ENCODE results near the gene ZNF268.

Gene ZNF268
- 40.9 to 58.2 (median 50.0) reads per million in 4 experiments for total RNA-seq

GRCh38 chr12:133181238-133181959 is at the start of gene ZNF268:
ZNF268 (plus strand) TSS chr12:133181495; CDS start chr12:133181998, 503 bp downstream.
- peak; percentile 78 for DNase-seq

GRCh38 chr12:133135747-133136146 is 45.5 kb upstream of the ZNF268 start:
- no peak for DNase-seq

GRCh38 chr12:133145981-133146380 is 35.3 kb upstream of the ZNF268 start:
- DNase-seq = no peak

- DNase-seq = no peak
Measured at GRCh38 chr12:133156125-133156690, 25.1 kb upstream of the ZNF268 start.

GRCh38 chr12:133165776-133166175 is 15.5 kb upstream of the ZNF268 start:
- no peak for DNase-seq

GRCh38 chr12:133172491-133172890 is 8.8 kb upstream of the ZNF268 start:
- no peak for DNase-seq

- DNase-seq = no peak
Measured at GRCh38 chr12:133174901-133175300, 6.4 kb upstream of the ZNF268 start.

GRCh38 chr12:133180669-133181068 is 626 bp upstream of the ZNF268 start:
- DNase-seq = no peak

- no peak for DNase-seq
Measured at GRCh38 chr12:133190176-133190575, 8.9 kb downstream of the ZNF268 start.

- no peak for DNase-seq
Measured at GRCh38 chr12:133192847-133193246, 11.6 kb downstream of the ZNF268 start.

- no peak for DNase-seq
Measured at GRCh38 chr12:133201888-133202287, 20.6 kb downstream of the ZNF268 start.

GRCh38 chr12:133202493-133203343 is 21.4 kb downstream of the ZNF268 start:
- DNase-seq = no peak

GRCh38 chr12:133203344-133204263 is 22.3 kb downstream of the ZNF268 start:
- no peak for DNase-seq

- DNase-seq = no peak
Measured at GRCh38 chr12:133204264-133204603, 22.9 kb downstream of the ZNF268 start.

- DNase-seq = no peak
Measured at GRCh38 chr12:133206390-133206789, 25.1 kb downstream of the ZNF268 start.

GRCh38 chr12:133215724-133216123 is 34.4 kb downstream of the ZNF268 start:
- DNase-seq = no peak

- DNase-seq = no peak
Measured at GRCh38 chr12:133217219-133217618, 35.9 kb downstream of the ZNF268 start.

- DNase-seq = no peak
Measured at GRCh38 chr12:133220521-133220920, 39.2 kb downstream of the ZNF268 start.

GRCh38 chr12:133221241-133221640 is 39.9 kb downstream of the ZNF268 start:
- no peak for DNase-seq

- DNase-seq = no peak
Measured at GRCh38 chr12:133222211-133222610, 40.9 kb downstream of the ZNF268 start.

- DNase-seq = no peak
Measured at GRCh38 chr12:133225527-133225926, 44.2 kb downstream of the ZNF268 start.

GRCh38 chr12:133226690-133227089 is 45.4 kb downstream of the ZNF268 start:
- DNase-seq = no peak
